Mesothelial cell of epicardium (in vitro differentiated cells): ENCODE results near the gene PKNOX2. TPM values are rescaled to one million over a fixed set of nuclear protein-coding genes. Genes with fewer than 3 reads are reported as not detected.

Source experiments
- DNase-seq, 2 experiments: peaks; one replicate each; pipeline ENCODE4 v3.0.0; 2021; ENCODE audit warnings: low spot score in 2 of 2; ENCODE audit not compliant: unreplicated experiment in 2 of 2
- H3K27ac Mint-ChIP-seq: 2 replicates; pipeline ENCODE4 v1.8.0; 2021; ENCODE audit warnings: mixed read lengths
- H3K27me3 Mint-ChIP-seq: 2 replicates; pipeline ENCODE4 v1.8.0; 2021; ENCODE audit warnings: low read depth, mixed read lengths
- H3K36me3 Mint-ChIP-seq: 2 replicates; pipeline ENCODE4 v1.8.0; 2021; ENCODE audit warnings: mixed read lengths
- H3K4me1 Mint-ChIP-seq: 2 replicates; pipeline ENCODE4 v1.8.0; 2021; ENCODE audit warnings: mixed read lengths
- H3K4me3 Mint-ChIP-seq: 2 replicates; pipeline ENCODE4 v1.8.0; 2021; ENCODE audit warnings: mild to moderate bottlenecking, moderate library complexity, mixed read lengths
- H3K9me3 Mint-ChIP-seq: 2 replicates; pipeline ENCODE4 v1.8.0; 2021; ENCODE audit warnings: mixed read lengths
- CTCF ChIP-seq: fragments of 200-600 bp; sonication (generic); IDR thresholded peaks from one replicate; pipeline ENCODE4 v1.5.0; 2021; ENCODE audit warnings: antibody characterized with exemption; ENCODE audit not compliant: unreplicated experiment
- total RNA-seq: library from RNA; stranded (reverse); gene quantifications from 3 replicates; pipeline ENCODE4 v1.2.1, GENCODE V29; 2021

PKNOX2 gene
- total RNA-seq, 1 donor from 2014 or later: 22.2 TPM

GRCh38 chr11:125468025-125468424 is 303.5 kb downstream of the PKNOX2 start:
- no peak overlapping the region for H3K4me3 Mint-ChIP-seq
- no peak for TF ChIP-seq CTCF
- no peaks in the 10 kb centered on the region for H3K4me1 Mint-ChIP-seq
- H3K9me3 Mint-ChIP-seq: no peaks in the 10 kb centered on the region
- H3K36me3 Mint-ChIP-seq: no peaks in the 10 kb centered on the region
- no peaks in the 10 kb centered on the region for H3K27me3 Mint-ChIP-seq
- no peak overlapping the region for H3K27ac Mint-ChIP-seq
- no peak for DNase-seq

GRCh38 chr11:125468852-125469251 is 304.3 kb downstream of the PKNOX2 start:
- Mint-ChIP-seq H3K36me3 (no peaks in the 10 kb centered on the region), H3K4me3 (no peak overlapping the region), H3K4me1 (no peaks in the 10 kb centered on the region), H3K9me3 (no peaks in the 10 kb centered on the region), H3K27me3 (no peaks in the 10 kb centered on the region), H3K27ac (no peak overlapping the region)
- DNase-seq: no peak
- no peak for TF ChIP-seq CTCF

GRCh38 chr11:125470355-125470754 is 305.8 kb downstream of the PKNOX2 start:
- Mint-ChIP-seq H3K27ac (no peak overlapping the region), H3K36me3 (no peaks in the 10 kb centered on the region), H3K27me3 (no peaks in the 10 kb centered on the region), H3K9me3 (no peaks in the 10 kb centered on the region), H3K4me3 (no peak overlapping the region), H3K4me1 (no peaks in the 10 kb centered on the region)
- DNase-seq: no peak
- TF ChIP-seq CTCF: no peak

- Mint-ChIP-seq H3K4me3 (no peak overlapping the region), H3K36me3 (no peaks in the 10 kb centered on the region), H3K27me3 (no peaks in the 10 kb centered on the region), H3K27ac (no peak overlapping the region), H3K9me3 (no peaks in the 10 kb centered on the region), H3K4me1 (no peaks in the 10 kb centered on the region)
- no peak for TF ChIP-seq CTCF
- no peak for DNase-seq
Measured at GRCh38 chr11:125476721-125477120, 312.2 kb downstream of the PKNOX2 start.

DNA sequence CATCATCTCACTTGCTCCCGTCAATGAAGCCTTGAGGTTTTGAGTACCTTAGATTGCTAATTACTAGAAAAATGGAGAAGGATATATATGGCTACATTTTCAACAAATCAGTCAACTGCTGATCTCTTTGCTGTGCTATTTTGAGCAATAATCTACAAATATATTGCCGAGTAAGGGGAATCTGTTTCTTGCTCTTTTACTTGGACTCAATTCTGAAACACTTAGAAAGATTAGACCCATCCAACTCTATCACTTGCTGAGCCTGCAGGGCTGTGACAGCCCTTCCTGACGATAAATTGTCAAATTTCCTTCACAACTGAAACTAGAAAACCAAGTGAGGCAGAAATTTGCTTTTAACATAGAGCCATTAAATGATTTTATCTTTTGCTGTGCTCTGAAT is 314.6 kb downstream of the PKNOX2 start:
- H3K4me1 Mint-ChIP-seq: peaks cover 3% of the 10 kb centered on the region
- no peak overlapping the region for H3K4me3 Mint-ChIP-seq
- H3K27me3 Mint-ChIP-seq: no peaks in the 10 kb centered on the region
- no peaks in the 10 kb centered on the region for H3K36me3 Mint-ChIP-seq
- TF ChIP-seq CTCF: no peak
- H3K27ac Mint-ChIP-seq: no peak overlapping the region
- DNase-seq: no peak
- no peaks in the 10 kb centered on the region for H3K9me3 Mint-ChIP-seq

- Mint-ChIP-seq H3K9me3 (no peaks in the 10 kb centered on the region), H3K27me3 (no peaks in the 10 kb centered on the region), H3K4me3 (no peak overlapping the region), H3K27ac (no peak overlapping the region), H3K4me1 (peaks cover 3% of the 10 kb centered on the region), H3K36me3 (no peaks in the 10 kb centered on the region)
- no peak for TF ChIP-seq CTCF
- DNase-seq: no peak
Measured at GRCh38 chr11:125481531-125481930, 317.0 kb downstream of the PKNOX2 start.
